Loucy (cell line): ENCODE results near the gene SPRR2B.

Source experiments
- CTCF ChIP-seq: fragments of 200-600 bp; sonication (generic); conservative IDR thresholded peaks from 2 replicates; pipeline ENCODE4 v1.5.1; 2014; ENCODE audit warnings: mild to moderate bottlenecking, antibody characterized with exemption, low read length
- EZH2phosphoT487 ChIP-seq: fragments of 200-600 bp; IDR thresholded peaks from 2 replicates; pipeline ENCODE4 v1.6.1; 2018; ENCODE audit warnings: antibody characterized with exemption, mild to moderate bottlenecking, moderate library complexity, borderline replicate concordance

GRCh38 chr1:153100245-153100644 lies 28.8 kb upstream of the SPRR2B start:
- TF ChIP-seq CTCF (no peak), EZH2phosphoT487 (no peak)
